Liver (tissue), 3 donors: ENCODE data around the gene ATG2A.

Experiments used
- RAD21 ChIP-seq, 2 donors: IDR thresholded peaks; 2 replicates each; pipeline ENCODE4 v1.6.1; 2016; ENCODE audit warnings: antibody characterized with exemption in 2 of 2, mild to moderate bottlenecking in 2 of 2
- RXRA ChIP-seq, 2 donors: IDR thresholded peaks; 2 replicates each; pipeline ENCODE4 v1.6.1; 2017 to 2018; ENCODE audit warnings: antibody characterized with exemption in 2 of 2, mild to moderate bottlenecking in 1 of 2
- TF ChIP-seq, protein P1 (sequence below): fragments of 150-350 bp; IDR thresholded peaks from 2 replicates; pipeline ENCODE4 v1.5.1; 2017; ENCODE audit warnings: improper control_type of control experiment, low read depth, low read length; ENCODE audit not compliant: missing input control
- donor health status: healthy.
- donor health status: healthy.

DNA sequence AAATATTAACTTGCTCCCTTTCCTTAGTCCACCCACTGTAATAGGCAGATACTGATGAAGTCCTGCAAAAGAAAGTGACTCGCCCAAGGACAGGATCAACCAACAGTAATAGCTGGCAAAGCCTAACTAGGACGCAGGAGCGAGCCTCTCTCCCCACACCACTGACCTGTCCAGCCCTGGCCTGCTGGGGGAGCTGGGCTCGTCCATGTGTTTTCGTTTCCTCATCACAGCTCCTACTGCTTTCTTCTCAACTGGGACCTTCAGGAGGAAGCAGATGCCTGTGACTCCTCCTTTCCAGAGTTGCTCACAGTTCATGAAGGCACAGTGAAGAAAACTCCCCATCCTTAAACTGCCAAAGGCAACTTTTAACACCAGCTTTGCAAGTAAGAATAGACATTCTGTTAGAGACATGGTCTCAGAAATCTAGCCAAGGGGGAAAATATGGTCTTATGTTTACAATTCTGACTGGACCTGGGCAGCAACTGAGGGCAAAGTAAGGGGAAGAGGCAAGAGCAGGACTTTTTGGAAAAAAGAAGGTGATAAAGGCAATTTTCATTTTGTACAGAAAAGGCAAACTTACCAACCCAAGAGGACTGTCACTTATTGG, 30.3 kb upstream of the ATG2A start:
- TF ChIP-seq, protein P1, sequence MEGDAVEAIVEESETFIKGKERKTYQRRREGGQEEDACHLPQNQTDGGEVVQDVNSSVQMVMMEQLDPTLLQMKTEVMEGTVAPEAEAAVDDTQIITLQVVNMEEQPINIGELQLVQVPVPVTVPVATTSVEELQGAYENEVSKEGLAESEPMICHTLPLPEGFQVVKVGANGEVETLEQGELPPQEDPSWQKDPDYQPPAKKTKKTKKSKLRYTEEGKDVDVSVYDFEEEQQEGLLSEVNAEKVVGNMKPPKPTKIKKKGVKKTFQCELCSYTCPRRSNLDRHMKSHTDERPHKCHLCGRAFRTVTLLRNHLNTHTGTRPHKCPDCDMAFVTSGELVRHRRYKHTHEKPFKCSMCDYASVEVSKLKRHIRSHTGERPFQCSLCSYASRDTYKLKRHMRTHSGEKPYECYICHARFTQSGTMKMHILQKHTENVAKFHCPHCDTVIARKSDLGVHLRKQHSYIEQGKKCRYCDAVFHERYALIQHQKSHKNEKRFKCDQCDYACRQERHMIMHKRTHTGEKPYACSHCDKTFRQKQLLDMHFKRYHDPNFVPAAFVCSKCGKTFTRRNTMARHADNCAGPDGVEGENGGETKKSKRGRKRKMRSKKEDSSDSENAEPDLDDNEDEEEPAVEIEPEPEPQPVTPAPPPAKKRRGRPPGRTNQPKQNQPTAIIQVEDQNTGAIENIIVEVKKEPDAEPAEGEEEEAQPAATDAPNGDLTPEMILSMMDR, result no peak
- TF ChIP-seq RAD21 (IDR thresholded peaks at IDR 0.05), result peak in 1 of 2 donors; percentile 27
- TF ChIP-seq RXRA (IDR thresholded peaks at IDR 0.05), result no peak
